BJ (cell line): Measurements from ENCODE around the gene KCNQ1OT1. TPM values are rescaled to one million over a fixed set of nuclear protein-coding genes. Genes with fewer than 3 reads are reported as not detected.

Experiments used
- CTCF ChIA-PET: fragments of 350-600 bp; formaldehyde crosslinking; extraction: SDS; loops from one replicate; lab custom pipeline; 2021; ENCODE audit warnings: antibody characterized with exemption, inconsistent platforms; lab: Yijun Ruan, JAX
- POLR2A ChIA-PET: fragments of 300-600 bp; sonication (Branson Sonifier 250); formaldehyde crosslinking; extraction: SDS; loops from one replicate; lab custom pipeline; 2021; ENCODE audit warnings: antibody characterized with exemption; lab: Charles Lee
- DNase-seq: peaks from one replicate; pipeline ENCODE4 v3.0.0-alpha.2; 2011; ENCODE audit warnings: low read depth
- H3K27me3 ChIP-seq: 2 replicates; pipeline ENCODE4 v1.6.0; 2011; ENCODE audit warnings: low read length; ENCODE audit not compliant: control insufficient read depth, insufficient read depth
- H3K36me3 ChIP-seq: 2 replicates; pipeline ENCODE4 v1.5.1; 2011; ENCODE audit warnings: low read length; ENCODE audit not compliant: control insufficient read depth, insufficient read depth
- H3K4me3 ChIP-seq: 2 replicates; pipeline ENCODE4 v1.5.1; 2011; ENCODE audit warnings: low read depth, mild to moderate bottlenecking, control low read depth, low read length
- CTCF ChIP-seq: IDR thresholded peaks from 2 replicates; pipeline ENCODE4 v1.5.1; 2011; ENCODE audit warnings: low read depth, mild to moderate bottlenecking, control low read depth, inconsistent platforms, low read length, moderate library complexity; ENCODE audit not compliant: insufficient read depth
- polyA plus RNA-seq: library from polyadenylated mRNA; depleted of rRNA; stranded (reverse); fragments of >200 nt; gene quantifications from 2 replicates; pipeline ENCODE4 v1.2.3, GENCODE V29; 2011

The KCNQ1OT1 gene
- polyA plus RNA-seq, 1 experiment, result 0.16 TPM

GRCh38 chr11:2690596-2691354 is 9.0 kb downstream of the KCNQ1OT1 start:
- H3K27me3 ChIP-seq, result no peaks in the 10 kb centered on the region
- ChIA-PET POLR2A (no interaction called here), CTCF (interaction anchor here (1.2 to 1.4 kb wide), 2 partner anchors 9 to 201 kb away, joined by 3 read pairs; partner anchors contain the start of gene KCNQ1OT1)
- H3K4me3 ChIP-seq, result no peak overlapping the region
- peaks cover 1% of the 10 kb centered on the region for H3K36me3 ChIP-seq
- DNase-seq, result no peak
- no peak for TF ChIP-seq CTCF

- DNase-seq, result no peak
- H3K36me3 ChIP-seq, result peaks cover 1% of the 10 kb centered on the region
- ChIA-PET POLR2A (no interaction called here), CTCF (interaction anchor here (1.2 to 1.4 kb wide), 2 partner anchors 10 to 201 kb away, joined by 3 read pairs; partner anchors contain the start of gene KCNQ1OT1)
- no peaks in the 10 kb centered on the region for H3K27me3 ChIP-seq
- no peak for TF ChIP-seq CTCF
- H3K4me3 ChIP-seq, result no peak overlapping the region
Measured at GRCh38 chr11:2689651-2690575, 9.9 kb downstream of the KCNQ1OT1 start.

GRCh38 chr11:2688381-2689231 is 11.2 kb downstream of the KCNQ1OT1 start:
- ChIA-PET CTCF (interaction anchor here (0.5 kb wide), 1 partner anchor 101 kb away, joined by 3 read pairs; no protein-coding TSS in a partner anchor), POLR2A (no interaction called here)
- H3K36me3 ChIP-seq, result peaks cover 1% of the 10 kb centered on the region
- no peak overlapping the region for H3K4me3 ChIP-seq
- DNase-seq, result no peak
- H3K27me3 ChIP-seq, result no peaks in the 10 kb centered on the region
- no peak for TF ChIP-seq CTCF

- CTCF ChIA-PET, result no interaction called here
Measured at GRCh38 chr11:2687782-2688191, 12.0 kb downstream of the KCNQ1OT1 start.

More at GRCh38 chr11:2687782-2688191, 12.0 kb downstream of the KCNQ1OT1 start:
- DNase-seq, result no peak
- H3K27me3 ChIP-seq, result no peaks in the 10 kb centered on the region
- POLR2A ChIA-PET, result no interaction called here
- no peak for TF ChIP-seq CTCF
- H3K4me3 ChIP-seq, result no peak overlapping the region
- peaks cover 1% of the 10 kb centered on the region for H3K36me3 ChIP-seq
